HL-60 (cell line): ENCODE measurements around the gene KRT28.
"Not testable (repeated sequence)": the region's sequence is repeated elsewhere in the genome, so short reads cannot be mapped to it uniquely, and the experiment has no call there.

Experiments used
- GABPA ChIP-seq: IDR thresholded peaks from 2 replicates; pipeline ENCODE4 v1.6.1; 2012; ENCODE audit warnings: low read depth
- TF ChIP-seq, protein P1 (sequence below): IDR thresholded peaks from one replicate; pipeline ENCODE4 v1.5.1; 2011; ENCODE audit warnings: low read length, control low read depth, inconsistent platforms; ENCODE audit not compliant: insufficient read depth

DNA sequence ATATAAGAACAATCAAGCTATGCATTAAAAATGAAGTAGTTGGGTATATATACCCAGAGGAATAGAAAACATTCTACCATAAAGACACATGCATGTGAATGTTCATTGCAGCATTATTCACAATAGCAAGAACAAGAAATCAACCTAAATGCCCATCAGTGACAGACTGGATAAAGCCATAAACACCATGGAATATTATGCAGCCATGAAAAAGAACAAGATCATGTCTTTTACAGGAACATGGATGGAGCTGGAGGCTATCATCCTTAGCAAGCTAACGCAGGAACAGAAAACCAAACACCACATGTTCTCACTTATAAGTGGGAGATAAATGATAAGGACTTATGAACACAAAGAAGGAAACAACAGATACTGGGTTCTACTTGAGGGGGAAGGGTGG, 51.1 kb downstream of the KRT28 start:
- TF ChIP-seq, protein P1, sequence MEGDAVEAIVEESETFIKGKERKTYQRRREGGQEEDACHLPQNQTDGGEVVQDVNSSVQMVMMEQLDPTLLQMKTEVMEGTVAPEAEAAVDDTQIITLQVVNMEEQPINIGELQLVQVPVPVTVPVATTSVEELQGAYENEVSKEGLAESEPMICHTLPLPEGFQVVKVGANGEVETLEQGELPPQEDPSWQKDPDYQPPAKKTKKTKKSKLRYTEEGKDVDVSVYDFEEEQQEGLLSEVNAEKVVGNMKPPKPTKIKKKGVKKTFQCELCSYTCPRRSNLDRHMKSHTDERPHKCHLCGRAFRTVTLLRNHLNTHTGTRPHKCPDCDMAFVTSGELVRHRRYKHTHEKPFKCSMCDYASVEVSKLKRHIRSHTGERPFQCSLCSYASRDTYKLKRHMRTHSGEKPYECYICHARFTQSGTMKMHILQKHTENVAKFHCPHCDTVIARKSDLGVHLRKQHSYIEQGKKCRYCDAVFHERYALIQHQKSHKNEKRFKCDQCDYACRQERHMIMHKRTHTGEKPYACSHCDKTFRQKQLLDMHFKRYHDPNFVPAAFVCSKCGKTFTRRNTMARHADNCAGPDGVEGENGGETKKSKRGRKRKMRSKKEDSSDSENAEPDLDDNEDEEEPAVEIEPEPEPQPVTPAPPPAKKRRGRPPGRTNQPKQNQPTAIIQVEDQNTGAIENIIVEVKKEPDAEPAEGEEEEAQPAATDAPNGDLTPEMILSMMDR = not testable (repeated sequence)
- TF ChIP-seq GABPA = not testable (repeated sequence)
